ENCODE data around the gene STRADA. TPM values are rescaled to one million over a fixed set of nuclear protein-coding genes. Genes with fewer than 3 reads are reported as not detected.

The STRADA gene, protein sequence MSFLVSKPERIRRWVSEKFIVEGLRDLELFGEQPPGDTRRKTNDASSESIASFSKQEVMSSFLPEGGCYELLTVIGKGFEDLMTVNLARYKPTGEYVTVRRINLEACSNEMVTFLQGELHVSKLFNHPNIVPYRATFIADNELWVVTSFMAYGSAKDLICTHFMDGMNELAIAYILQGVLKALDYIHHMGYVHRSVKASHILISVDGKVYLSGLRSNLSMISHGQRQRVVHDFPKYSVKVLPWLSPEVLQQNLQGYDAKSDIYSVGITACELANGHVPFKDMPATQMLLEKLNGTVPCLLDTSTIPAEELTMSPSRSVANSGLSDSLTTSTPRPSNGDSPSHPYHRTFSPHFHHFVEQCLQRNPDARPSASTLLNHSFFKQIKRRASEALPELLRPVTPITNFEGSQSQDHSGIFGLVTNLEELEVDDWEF
- 50.4 and 54.6 TPM in 2 replicates for total RNA-seq

GRCh38 chr17:63741408-63742173 is at the start of gene STRADA:
Gene STRADA (minus strand): TSS chr17:63741799. CDS start chr17:63728369, 13,430 bp downstream.
- H3K9me3 Mint-ChIP-seq, result no peaks in the 10 kb centered on the region
- H3K27me3 Mint-ChIP-seq, result no peaks in the 10 kb centered on the region
- peak within 1 kb of the TSS; percentile 92 for H3K4me3 Mint-ChIP-seq
- peaks cover 18% of the 10 kb centered on the region for H3K36me3 Mint-ChIP-seq (ENCODE audit: low read depth)
- DNase-seq, result peak; percentile 100
- peaks cover 26% of the 10 kb centered on the region for H3K4me1 Mint-ChIP-seq
- H3K27ac Mint-ChIP-seq, result peak within 1 kb of the TSS; percentile 96
- intact Hi-C loops (cut with micrococcal nuclease), result loop anchor here (1.0 kb wide), 4 partner anchors 32 to 119 kb away; partner anchors contain the start of genes CCDC47 and MAP3K3

- H3K36me3 Mint-ChIP-seq (ENCODE audit: low read depth), result peaks cover 55% of the 10 kb centered on the region
- intact Hi-C loops (cut with micrococcal nuclease), result no loop called here
- no peaks in the 10 kb centered on the region for H3K9me3 Mint-ChIP-seq
- peaks cover 13% of the 10 kb centered on the region for H3K4me1 Mint-ChIP-seq
- DNase-seq, result no peak
- H3K27ac Mint-ChIP-seq, result no peak overlapping the region
- no peak overlapping the region for H3K4me3 Mint-ChIP-seq
- no peaks in the 10 kb centered on the region for H3K27me3 Mint-ChIP-seq
Observed at GRCh38 chr17:63790057-63790456, 48.5 kb upstream of the STRADA start.

- peaks cover 48% of the 10 kb centered on the region for H3K36me3 Mint-ChIP-seq (ENCODE audit: low read depth)
- no peaks in the 10 kb centered on the region for H3K27me3 Mint-ChIP-seq
- no peak overlapping the region for H3K4me3 Mint-ChIP-seq
- DNase-seq, result no peak
- intact Hi-C loops (cut with micrococcal nuclease), result no loop called here
- H3K27ac Mint-ChIP-seq, result no peak overlapping the region
- H3K4me1 Mint-ChIP-seq, result peaks cover 23% of the 10 kb centered on the region
- H3K9me3 Mint-ChIP-seq, result no peaks in the 10 kb centered on the region
Observed at GRCh38 chr17:63786971-63787711, 45.5 kb upstream of the STRADA start.

DNA sequence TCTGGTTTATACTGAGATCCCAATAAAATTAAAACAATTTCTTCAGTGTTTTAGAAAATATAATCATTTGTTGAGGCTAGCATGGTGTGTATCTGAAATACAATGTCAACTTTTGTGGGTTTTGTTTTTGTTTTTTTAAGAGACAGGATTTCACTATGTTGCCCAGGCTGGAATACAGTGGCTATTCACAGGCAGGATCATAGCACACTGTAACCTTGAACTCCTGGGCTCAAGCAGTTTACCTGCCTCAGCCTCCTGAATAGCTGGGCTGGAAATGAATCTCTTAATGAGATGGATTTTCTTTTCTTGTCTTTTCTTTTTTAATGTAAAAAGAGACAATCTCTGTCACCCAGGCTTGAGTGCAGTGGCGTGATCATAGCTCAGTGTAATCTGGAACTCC is 44.5 kb upstream of the STRADA start:
- Mint-ChIP-seq H3K36me3 (ENCODE audit: low read depth) (peaks cover 49% of the 10 kb centered on the region), H3K9me3 (no peaks in the 10 kb centered on the region), H3K27ac (no peak overlapping the region), H3K4me3 (no peak overlapping the region), H3K27me3 (no peaks in the 10 kb centered on the region), H3K4me1 (peaks cover 26% of the 10 kb centered on the region)
- no peak for DNase-seq
- intact Hi-C loops (cut with micrococcal nuclease), result no loop called here

GRCh38 chr17:63785556-63785955 is 44.0 kb upstream of the STRADA start:
- Mint-ChIP-seq H3K27ac (peak overlapping the region; percentile 20), H3K36me3 (ENCODE audit: low read depth) (peaks cover 54% of the 10 kb centered on the region), H3K4me1 (peaks cover 32% of the 10 kb centered on the region), H3K4me3 (no peak overlapping the region), H3K27me3 (no peaks in the 10 kb centered on the region), H3K9me3 (no peaks in the 10 kb centered on the region)
- intact Hi-C loops (cut with micrococcal nuclease), result no loop called here
- no peak for DNase-seq

DNA sequence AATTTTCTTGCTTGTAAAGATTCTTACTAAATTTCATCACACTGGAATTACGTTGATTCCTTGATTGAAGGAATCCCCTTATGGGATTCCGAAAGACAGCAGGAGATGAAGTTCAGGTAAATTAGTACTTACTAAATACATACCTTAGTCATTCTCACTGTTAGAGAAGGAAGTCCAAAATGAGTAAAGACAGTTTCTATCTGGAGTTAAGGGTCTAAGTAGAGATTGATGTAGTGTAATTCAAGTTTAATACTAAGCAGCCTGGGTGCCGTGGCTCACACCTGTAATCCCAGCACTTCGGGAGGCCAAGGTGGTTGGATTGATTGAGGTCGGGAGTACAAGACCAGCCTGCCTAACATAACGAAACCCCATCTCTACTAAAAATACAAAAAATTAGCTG is 41.9 kb upstream of the STRADA start:
- no peaks in the 10 kb centered on the region for H3K27me3 Mint-ChIP-seq
- intact Hi-C loops (cut with micrococcal nuclease), result no loop called here
- H3K4me1 Mint-ChIP-seq, result peaks cover 39% of the 10 kb centered on the region
- H3K4me3 Mint-ChIP-seq, result peak overlapping the region; percentile 19
- peak overlapping the region; percentile 37 for H3K27ac Mint-ChIP-seq
- no peak for DNase-seq
- peaks cover 55% of the 10 kb centered on the region for H3K36me3 Mint-ChIP-seq (ENCODE audit: low read depth)
- H3K9me3 Mint-ChIP-seq, result no peaks in the 10 kb centered on the region

GRCh38 chr17:63780928-63781327 is 39.3 kb upstream of the STRADA start:
- Mint-ChIP-seq H3K27ac (no peak overlapping the region), H3K4me3 (no peak overlapping the region)

DNA sequence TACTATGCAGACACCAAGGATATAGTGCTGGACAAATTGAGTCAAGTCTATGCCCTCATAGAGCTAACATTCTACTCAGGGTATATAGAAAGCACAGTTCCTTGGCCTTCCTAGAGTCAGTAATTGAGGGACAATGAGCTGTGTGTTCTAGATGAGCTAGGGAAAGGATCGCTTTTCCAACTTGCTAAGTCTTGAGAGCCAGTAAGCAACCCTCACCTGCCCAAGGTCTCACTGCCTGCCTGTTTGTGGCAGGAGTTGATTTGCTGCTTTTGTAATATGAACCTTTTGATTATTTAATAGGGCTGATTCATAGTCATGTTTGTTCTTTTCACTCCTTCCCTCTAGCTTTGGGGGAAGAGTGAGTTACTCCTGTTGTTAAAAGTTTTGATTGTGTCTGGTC is 38.9 kb upstream of the STRADA start:
- no peak overlapping the region for H3K27ac Mint-ChIP-seq
- H3K27me3 Mint-ChIP-seq, result no peaks in the 10 kb centered on the region
- intact Hi-C loops (cut with micrococcal nuclease), result no loop called here
- no peaks in the 10 kb centered on the region for H3K9me3 Mint-ChIP-seq
- peaks cover 53% of the 10 kb centered on the region for H3K4me1 Mint-ChIP-seq
- DNase-seq, result no peak
- no peak overlapping the region for H3K4me3 Mint-ChIP-seq
- H3K36me3 Mint-ChIP-seq (ENCODE audit: low read depth), result peaks cover 53% of the 10 kb centered on the region

More at GRCh38 chr17:63780928-63781327, 39.3 kb upstream of the STRADA start:
- intact Hi-C loops (cut with micrococcal nuclease), result no loop called here
- H3K36me3 Mint-ChIP-seq (ENCODE audit: low read depth), result peaks cover 54% of the 10 kb centered on the region
- DNase-seq, result no peak
- no peaks in the 10 kb centered on the region for H3K9me3 Mint-ChIP-seq
- H3K27me3 Mint-ChIP-seq, result no peaks in the 10 kb centered on the region
- peaks cover 54% of the 10 kb centered on the region for H3K4me1 Mint-ChIP-seq

- H3K27ac Mint-ChIP-seq, result peak overlapping the region; percentile 100
- peaks cover 50% of the 10 kb centered on the region for H3K4me1 Mint-ChIP-seq
- peak overlapping the region; percentile 99 for H3K4me3 Mint-ChIP-seq
- H3K27me3 Mint-ChIP-seq, result peaks cover 2% of the 10 kb centered on the region
- DNase-seq, result peak; percentile 60
- intact Hi-C loops (cut with micrococcal nuclease), result no loop called here
- peaks cover 63% of the 10 kb centered on the region for H3K36me3 Mint-ChIP-seq (ENCODE audit: low read depth)
- no peaks in the 10 kb centered on the region for H3K9me3 Mint-ChIP-seq
Observed at GRCh38 chr17:63775420-63775819, 33.8 kb upstream of the STRADA start.

GRCh38 chr17:63774969-63775265 is 33.3 kb upstream of the STRADA start:
- DNase-seq, result peak; percentile 74
- intact Hi-C loops (cut with micrococcal nuclease), result loop anchor here (1.0 kb wide), 1 partner anchor 77 kb away; no protein-coding TSS in a partner anchor
- Mint-ChIP-seq H3K4me1 (peaks cover 49% of the 10 kb centered on the region), H3K4me3 (peak overlapping the region; percentile 99), H3K9me3 (no peaks in the 10 kb centered on the region), H3K27ac (peak overlapping the region; percentile 100), H3K36me3 (ENCODE audit: low read depth) (peaks cover 63% of the 10 kb centered on the region), H3K27me3 (peaks cover 2% of the 10 kb centered on the region)

DNA sequence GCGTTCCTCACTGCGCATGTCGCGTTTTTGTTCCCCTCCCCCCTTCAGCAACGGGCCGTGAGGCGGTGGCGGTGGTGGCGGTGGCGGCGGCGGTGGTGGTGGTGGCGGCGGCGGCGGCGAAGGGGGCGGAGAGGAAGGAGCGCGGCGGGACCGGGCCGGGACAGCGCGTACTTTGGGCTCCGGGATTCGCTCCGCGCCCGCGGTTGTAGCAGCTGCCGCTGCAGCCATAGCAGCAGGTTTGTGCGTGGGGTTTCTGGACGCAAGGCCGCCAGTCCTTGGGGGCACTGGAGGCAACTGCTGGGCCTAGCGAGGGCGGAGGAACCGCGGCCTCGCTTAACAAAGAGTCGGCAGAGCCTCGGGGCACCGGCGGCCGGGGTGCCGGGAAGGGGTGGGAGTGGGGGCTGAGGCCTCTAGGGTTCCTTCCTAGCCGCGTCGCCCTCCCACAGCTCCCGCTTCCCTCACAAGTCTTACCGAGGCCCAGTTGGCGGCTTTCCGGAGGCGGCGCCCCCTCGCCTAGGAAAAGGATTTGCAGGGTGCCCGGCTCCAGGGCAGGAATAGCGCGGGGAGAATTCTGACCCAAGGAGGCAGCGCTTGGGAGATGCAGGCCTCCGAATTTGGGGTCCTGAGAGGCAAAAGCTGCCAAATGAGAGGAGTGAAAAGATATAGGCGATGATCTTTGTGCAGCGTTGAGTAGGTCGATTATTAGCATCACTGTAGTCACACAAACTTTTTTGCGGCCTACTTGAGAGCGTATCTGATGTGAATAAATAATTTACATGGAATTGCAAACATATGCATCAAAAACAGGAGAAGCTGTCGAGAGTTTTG is 32.8 kb upstream of the STRADA start, which contains the start of gene DDX42:
TSS of gene DDX42 (plus strand) at position 30 of the 828 bp plus-strand sequence. CDS start 12,880 bp downstream, outside the sequence.
- peak within 1 kb of the TSS; percentile 100 for H3K27ac Mint-ChIP-seq
- peak within 1 kb of the TSS; percentile 99 for H3K4me3 Mint-ChIP-seq
- H3K36me3 Mint-ChIP-seq (ENCODE audit: low read depth), result peaks cover 58% of the 10 kb centered on the region
- peaks cover 2% of the 10 kb centered on the region for H3K27me3 Mint-ChIP-seq
- peak; percentile 97 for DNase-seq
- intact Hi-C loops (cut with micrococcal nuclease), result loop anchor here (1.0 kb wide), 1 partner anchor 76 kb away; no protein-coding TSS in a partner anchor
- no peaks in the 10 kb centered on the region for H3K9me3 Mint-ChIP-seq
- H3K4me1 Mint-ChIP-seq, result peaks cover 45% of the 10 kb centered on the region

GRCh38 chr17:63773272-63774140 is 31.9 kb upstream of the STRADA start, which contains the start of gene CCDC47:
Gene CCDC47 (minus strand): TSS chr17:63773597. CDS start chr17:63766175, 7,422 bp downstream.
- H3K27me3 Mint-ChIP-seq, result peaks cover 2% of the 10 kb centered on the region
- peaks cover 57% of the 10 kb centered on the region for H3K36me3 Mint-ChIP-seq (ENCODE audit: low read depth)
- peak; percentile 100 for DNase-seq
- H3K9me3 Mint-ChIP-seq, result no peaks in the 10 kb centered on the region
- intact Hi-C loops (cut with micrococcal nuclease), result loop anchor here (1.0 kb wide), 7 partner anchors 32 to 733 kb away; partner anchors contain the start of genes CEP95, DDX5, FTSJ3 and MAP3K3
- peaks cover 44% of the 10 kb centered on the region for H3K4me1 Mint-ChIP-seq
- H3K4me3 Mint-ChIP-seq, result peak within 1 kb of the TSS; percentile 99
- peak within 1 kb of the TSS; percentile 100 for H3K27ac Mint-ChIP-seq
